Prostate gland (tissue), 2 donors: ENCODE measurements around the gene PXMP4. TPM values are rescaled to one million over a fixed set of nuclear protein-coding genes. Genes with fewer than 3 reads are reported as not detected.

Experiments
- DNase-seq: peaks from one replicate; pipeline ENCODE4 v3.0.0-alpha.2; 2019; ENCODE audit warnings: low spot score
- H3K27ac ChIP-seq, 2 donors: fragments of 200-600 bp; sonication (generic); 2 replicates each; pipeline ENCODE4 v1.5.1; 2017 to 2019
- H3K27me3 ChIP-seq: fragments of 200-600 bp; sonication (generic); replicated peaks from 2 replicates; pipeline ENCODE4 v1.5.1; 2019; ENCODE audit not compliant: insufficient read depth
- H3K36me3 ChIP-seq, 2 donors: fragments of 200-600 bp; sonication (generic); 1 replicate in 1 of 2; 2 replicates in 1 of 2; pipeline versions ENCODE4 v1.5.1 to v1.8.1; 2017 to 2019
- H3K4me1 ChIP-seq: fragments of 200-600 bp; sonication (generic); replicated peaks from 2 replicates; pipeline ENCODE4 v1.5.1; 2019
- H3K4me3 ChIP-seq, 2 donors: fragments of 200-600 bp; sonication (generic); 2 replicates each; pipeline ENCODE4 v1.5.1; 2017 to 2019
- H3K9me3 ChIP-seq: fragments of 200-600 bp; sonication (generic); 2 replicates; pipeline ENCODE4 v1.5.1; 2017
- CTCF ChIP-seq, 4 experiments: fragments of 200-600 bp in 2 of 4; fragments of 450-650 bp in 2 of 4; sonication (generic) in 2 of 4; IDR thresholded peaks; 1 replicate in 3 of 4; 2 replicates in 1 of 4; pipeline ENCODE4 v1.5.1; 2016 to 2019; ENCODE audit warnings: antibody characterized with exemption in 4 of 4, mild to moderate bottlenecking in 2 of 4, moderate library complexity in 2 of 4
- POLR2A ChIP-seq: fragments of 450-650 bp; IDR thresholded peaks from one replicate; pipeline ENCODE4 v1.6.1; 2016; ENCODE audit warnings: antibody characterized with exemption, mild to moderate bottlenecking
- POLR2AphosphoS5 ChIP-seq: sonication (generic); formaldehyde crosslinking; IDR thresholded peaks from one replicate; pipeline ENCODE4 v1.6.1; 2017; ENCODE audit warnings: antibody characterized with exemption
- WGBS: methylation state at CpG from one replicate; pipeline ENCODE4 v1.1.5; 2018; 5-methylcytosine and 5-hydroxymethylcytosine counted together
- intact Hi-C: fragments of 100-400 bp; cut with DNase I; formaldehyde crosslinking; loops from one replicate; pipeline ENCODE4 v1.14.2; 2022
- total RNA-seq, 2 donors: library from RNA; depleted of rRNA; stranded (reverse); fragments of >200 nt; gene quantifications; one replicate each; pipeline ENCODE4 v1.1.0, GENCODE V29; 2016

Gene PXMP4
- total RNA-seq, 2 donors from 2014 or later, result 13.3 to 25.5 TPM

DNA sequence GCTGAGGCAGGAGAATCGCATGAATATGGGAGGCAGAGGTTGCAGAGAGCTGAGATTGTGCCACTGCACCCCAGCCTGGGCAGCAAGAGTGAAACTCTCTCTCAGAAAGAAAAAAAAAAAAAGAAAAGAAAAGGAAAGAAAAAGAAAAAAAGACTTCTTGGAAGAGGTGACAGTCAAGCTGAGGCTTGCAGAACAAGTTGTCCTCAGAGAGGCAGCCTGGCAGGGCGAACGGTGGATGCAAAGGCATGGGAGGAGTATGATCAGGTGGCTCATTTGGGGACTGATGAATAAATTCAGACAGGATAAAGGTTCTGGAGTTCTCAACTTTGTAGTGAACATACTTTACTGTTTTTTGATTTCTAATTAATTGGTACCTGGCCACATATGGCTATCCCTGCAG lies 24.1 kb upstream of the PXMP4 start:
- intact Hi-C loops, result no loop called here
- no peak for DNase-seq

DNA sequence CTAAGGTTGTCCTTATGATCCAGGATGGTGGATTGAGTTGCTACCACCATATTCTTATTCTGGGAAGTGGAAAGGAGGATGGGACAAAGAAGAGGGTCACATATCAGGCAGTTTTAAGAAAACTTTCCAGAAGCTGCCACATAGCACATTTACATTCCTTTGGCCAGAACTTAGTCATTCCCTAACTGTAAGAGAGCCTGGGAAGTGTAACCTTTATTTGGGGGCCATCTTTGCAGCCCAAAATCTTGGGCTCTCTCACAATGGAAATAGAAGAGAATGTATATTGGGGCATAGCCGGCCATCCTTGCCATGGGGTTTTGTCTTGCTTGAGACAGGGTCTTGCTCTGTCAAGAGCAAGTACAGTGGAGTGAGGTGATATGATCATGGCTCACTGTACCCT lies 20.1 kb upstream of the PXMP4 start:
- intact Hi-C loops, result no loop called here
- no peak for DNase-seq
- H3K36me3 ChIP-seq, result no peaks in the 10 kb centered on the region
- TF ChIP-seq POLR2A (no peak), CTCF (IDR thresholded peaks at IDR 0.05) (no peak), POLR2AphosphoS5 (no peak)
- H3K27me3 ChIP-seq, result no peaks in the 10 kb centered on the region
- no peaks in the 10 kb centered on the region for H3K9me3 ChIP-seq
- no peak overlapping the region for H3K27ac ChIP-seq
- no peaks in the 10 kb centered on the region for H3K4me1 ChIP-seq
- 95% methylated on average over 1 of the region's 1 CpG for WGBS
- H3K4me3 ChIP-seq, result no peak overlapping the region

More for the DNA sequence above, 24.1 kb upstream of the PXMP4 start:
- H3K27me3 ChIP-seq, result no peaks in the 10 kb centered on the region
- no peaks in the 10 kb centered on the region for H3K36me3 ChIP-seq
- no peaks in the 10 kb centered on the region for H3K4me1 ChIP-seq
- no peak overlapping the region for H3K27ac ChIP-seq
- no peak for TF ChIP-seq CTCF (IDR thresholded peaks at IDR 0.05)
- no peak overlapping the region for H3K4me3 ChIP-seq
- 68% methylated on average over 3 of the region's 3 CpGs for WGBS
- no peaks in the 10 kb centered on the region for H3K9me3 ChIP-seq

GRCh38 chr20:33739493-33739892 lies 19.4 kb upstream of the PXMP4 start:
- intact Hi-C loops, result no loop called here
- Histone ChIP-seq H3K4me3 (no peak overlapping the region), H3K36me3 (no peaks in the 10 kb centered on the region), H3K9me3 (no peaks in the 10 kb centered on the region), H3K27ac (no peak overlapping the region), H3K27me3 (no peaks in the 10 kb centered on the region), H3K4me1 (no peaks in the 10 kb centered on the region)
- WGBS, result 90% methylated on average over 7 of the region's 7 CpGs
- TF ChIP-seq POLR2A (no peak), CTCF (IDR thresholded peaks at IDR 0.05) (no peak), POLR2AphosphoS5 (no peak)
- no peak for DNase-seq

- H3K27ac ChIP-seq, result no peak overlapping the region
- no peaks in the 10 kb centered on the region for H3K9me3 ChIP-seq
- TF ChIP-seq CTCF (IDR thresholded peaks at IDR 0.05), result no peak
- no peak for TF ChIP-seq POLR2AphosphoS5
- no peak for TF ChIP-seq POLR2A
- intact Hi-C loops, result no loop called here
- H3K4me3 ChIP-seq, result no peak overlapping the region
- WGBS, result 97% methylated on average over 3 of the region's 3 CpGs
- no peak for DNase-seq
- H3K27me3 ChIP-seq, result no peaks in the 10 kb centered on the region
- H3K36me3 ChIP-seq, result no peaks in the 10 kb centered on the region
- peaks cover 8% of the 10 kb centered on the region for H3K4me1 ChIP-seq
Observed at GRCh38 chr20:33736962-33737361, 16.9 kb upstream of the PXMP4 start.

DNA sequence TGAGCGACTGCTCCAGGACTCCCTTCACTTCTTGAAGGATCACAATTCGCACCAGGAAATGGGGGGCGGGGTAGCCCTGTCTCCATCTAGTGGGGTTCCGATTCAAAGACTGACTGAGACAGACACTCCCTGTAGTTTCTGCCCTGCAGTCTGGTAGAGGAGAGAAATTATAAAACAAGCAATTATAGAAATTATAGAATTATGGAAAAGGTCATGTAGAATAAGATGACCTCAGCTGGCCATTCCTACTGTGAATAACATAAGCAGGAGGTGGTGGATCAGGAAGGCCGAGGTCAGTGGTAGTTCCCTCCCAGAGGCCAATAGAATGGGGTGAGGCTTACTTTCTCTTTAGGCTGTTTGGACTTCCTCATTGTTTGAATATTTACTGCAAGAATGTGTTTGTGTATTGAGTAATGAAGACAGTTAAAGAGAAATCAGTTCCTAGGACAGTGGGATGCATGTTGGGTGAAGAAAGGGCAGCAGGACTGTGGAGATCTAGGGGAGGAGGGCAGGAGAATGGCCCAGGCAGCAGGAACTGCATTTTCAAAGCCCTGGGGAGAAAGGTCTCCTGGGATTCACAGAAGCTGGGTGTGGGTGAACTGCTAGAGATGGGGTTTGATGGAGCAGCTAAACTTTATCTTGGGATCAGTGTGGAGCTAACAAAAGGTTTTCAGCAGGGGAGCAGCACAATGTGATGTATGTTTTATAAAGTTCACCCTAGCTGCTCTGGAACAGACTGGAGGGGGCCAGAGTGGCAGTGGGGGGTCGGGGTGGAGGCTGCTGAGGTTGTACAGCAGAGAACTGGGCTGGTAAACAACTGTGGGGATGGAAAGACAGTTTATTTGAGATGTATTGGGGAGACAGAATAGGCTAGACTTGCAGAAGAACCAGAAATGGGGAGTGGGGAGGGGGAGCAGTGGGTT lies 13.8 kb upstream of the PXMP4 start:
- intact Hi-C loops, result loop anchor here (5.0 kb wide), 2 partner anchors 57 to 78 kb away; partner anchors contain the start of gene CHMP4B
- Histone ChIP-seq H3K4me1 (peaks cover 8% of the 10 kb centered on the region), H3K27ac (peak overlapping the region; percentile 93 to 94), H3K4me3 (no peak overlapping the region), H3K27me3 (no peaks in the 10 kb centered on the region), H3K9me3 (no peaks in the 10 kb centered on the region), H3K36me3 (no peaks in the 10 kb centered on the region)
- no peak for DNase-seq
- TF ChIP-seq POLR2AphosphoS5 (peak; percentile 62), CTCF (IDR thresholded peaks at IDR 0.05) (no peak)
- 58% methylated on average over 6 of the region's 6 CpGs for WGBS
